GM12864 (cell line): Measurements from ENCODE around the gene ZNF770.
"Not testable (repeated sequence)": the region's sequence is repeated elsewhere in the genome, so short reads cannot be mapped to it uniquely, and the experiment has no call there.

ENCODE experiments used
- DNase-seq: peaks from one replicate; pipeline ENCODE4 v3.0.0-alpha.2; 2011; ENCODE audit warnings: low read depth
- H3K4me3 ChIP-seq: 2 replicates; pipeline ENCODE4 v1.5.1; 2011; ENCODE audit warnings: mild to moderate bottlenecking, low read depth, low read length, control low read depth
- CTCF ChIP-seq: IDR thresholded peaks from 2 replicates; pipeline ENCODE4 v1.5.1; 2011; ENCODE audit warnings: low read depth, mild to moderate bottlenecking, moderate library complexity, low read length, control low read depth, inconsistent platforms; ENCODE audit errors: missing control alignments

Gene ZNF770

GRCh38 chr15:34953851-34954250, 34.2 kb downstream of the ZNF770 start:
- no peak for DNase-seq
- H3K4me3 ChIP-seq, result no peak overlapping the region
- no peak for TF ChIP-seq CTCF

- no peak for TF ChIP-seq CTCF
- no peak overlapping the region for H3K4me3 ChIP-seq
- no peak for DNase-seq
These were observed 35.6 kb downstream of the ZNF770 start for GRCh38 chr15:34952481-34952880.

- DNase-seq, result no peak
- TF ChIP-seq CTCF, result no peak
- no peak overlapping the region for H3K4me3 ChIP-seq
These were observed 36.1 kb downstream of the ZNF770 start for GRCh38 chr15:34951993-34952392.

- no peak for DNase-seq
- H3K4me3 ChIP-seq, result no peak overlapping the region
- no peak for TF ChIP-seq CTCF
These were observed 43.2 kb downstream of the ZNF770 start for GRCh38 chr15:34944936-34945335.

GRCh38 chr15:34943711-34944110, 44.4 kb downstream of the ZNF770 start:
- no peak for TF ChIP-seq CTCF
- no peak for DNase-seq
- no peak overlapping the region for H3K4me3 ChIP-seq

- not testable (repeated sequence) for DNase-seq
These were observed 44.8 kb downstream of the ZNF770 start for GRCh38 chr15:34943264-34943663.

GRCh38 chr15:34942363-34942762, 45.7 kb downstream of the ZNF770 start:
- no peak for DNase-seq
- no peak overlapping the region for H3K4me3 ChIP-seq
- no peak for TF ChIP-seq CTCF

More at GRCh38 chr15:34943264-34943663, 44.8 kb downstream of the ZNF770 start:
- H3K4me3 ChIP-seq, result not testable (repeated sequence)

- no peak overlapping the region for H3K4me3 ChIP-seq
- DNase-seq, result no peak
- no peak for TF ChIP-seq CTCF
These were observed 46.3 kb downstream of the ZNF770 start for GRCh38 chr15:34941831-34942230.
